K562 (cell line): ENCODE measurements around the gene FSHR. TPM values are rescaled to one million over a fixed set of nuclear protein-coding genes. Genes with fewer than 3 reads are reported as not detected.

Experiments used
- ATAC-seq: fragments of 200-7000 bp; cut with Tn5 transposase; 3 replicates; pipeline ENCODE4 v1.9.1; 2020; ENCODE audit warnings: moderate library complexity
- BruUV-seq: library from RNA; stranded (reverse); fragments of 400-500 nt; replicated peaks from 2 replicates; lab custom pipeline; 2021; lab: Mats Ljungman, UMichigan
- CTCF ChIA-PET: fragments of 300-600 bp; formaldehyde crosslinking; extraction: SDS; loops from one replicate; lab custom pipeline; 2021; ENCODE audit warnings: low intra/inter-chr PET ratio; lab: Yijun Ruan, JAX
- POLR2A ChIA-PET: fragments of 300-600, 350-650 bp; sonication (Branson Sonifier 250); formaldehyde crosslinking; extraction: SDS; loops from one replicate; lab custom pipeline; 2021; ENCODE audit warnings: antibody characterized with exemption, inconsistent platforms; lab: Yijun Ruan, JAX
- DNase-seq, 4 experiments: peaks; one replicate each; pipeline versions ENCODE4 v3.0.0 to v3.0.0-alpha.2; 2011 to 2018; ENCODE audit warnings: low spot score in 3 of 4, mixed read lengths in 3 of 4; ENCODE audit errors: extremely low read depth in 1 of 4
- FAIRE-seq: peaks from 2 replicates; lab custom pipeline; 2011; peaks lifted over from hg19 to GRCh38; lab: Jason Lieb, UNC
- H2AFZ ChIP-seq: 2 replicates; pipeline ENCODE4 v1.6.0; 2011; ENCODE audit warnings: low read depth, low read length, control low read depth, inconsistent platforms
- H3K27ac ChIP-seq: fragments of 200-600 bp; 3 replicates; pipeline ENCODE4 v1.8.0; 2011; ENCODE audit warnings: low read depth, mild to moderate bottlenecking, control low read depth, inconsistent platforms, low read length, moderate library complexity, mixed read lengths; ENCODE audit errors: extremely low read depth
- H3K27me3 ChIP-seq, 2 experiments: fragments of 300-600 bp in 1 of 2; 2 replicates in 1 of 2; 3 replicates in 1 of 2; pipeline versions ENCODE4 v1.6.0 to v1.8.0; 2011; ENCODE audit warnings: inconsistent platforms in 2 of 2, low read length in 2 of 2, mild to moderate bottlenecking in 1 of 2, mixed read lengths in 1 of 2, moderate library complexity in 1 of 2; ENCODE audit not compliant: control insufficient read depth in 2 of 2, insufficient read depth in 2 of 2
- H3K36me3 ChIP-seq: fragments of 300-600 bp; 3 replicates; pipeline ENCODE4 v1.8.0; 2011; ENCODE audit warnings: mild to moderate bottlenecking, low read length, inconsistent platforms; ENCODE audit not compliant: control insufficient read depth, insufficient read depth
- H3K4me1 ChIP-seq, 2 experiments: fragments of 200-600 bp in 1 of 2; replicated peaks in 1 of 2; 2 replicates in 1 of 2; 3 replicates in 1 of 2; pipeline versions ENCODE4 v1.5.1 to v1.8.0; 2011; ENCODE audit warnings: inconsistent platforms in 2 of 2, low read length in 2 of 2, mild to moderate bottlenecking in 1 of 2, mixed read lengths in 1 of 2, moderate library complexity in 1 of 2; ENCODE audit not compliant: control insufficient read depth in 2 of 2, insufficient read depth in 2 of 2
- H3K4me2 ChIP-seq: 2 replicates; pipeline ENCODE4 v1.6.1; 2011; ENCODE audit warnings: low read length, control low read depth, inconsistent platforms, mixed read lengths; ENCODE audit not compliant: insufficient read depth
- H3K4me3 ChIP-seq: fragments of 200-600 bp; sonication (generic), shearing (Covaris generic); 2 replicates; pipeline ENCODE4 v1.5.1; 2016; ENCODE audit warnings: control low read depth, inconsistent platforms
- H3K79me2 ChIP-seq: fragments of 200-600 bp; 3 replicates; pipeline ENCODE4 v1.8.0; 2011; ENCODE audit warnings: low read length, inconsistent platforms; ENCODE audit not compliant: control insufficient read depth, insufficient read depth
- H3K9ac ChIP-seq, 2 experiments: 2 replicates each; pipeline versions ENCODE4 v1.6.0 to v1.6.1; 2011; ENCODE audit warnings: low read depth in 2 of 2, low read length in 2 of 2, control low read depth in 1 of 2, inconsistent platforms in 1 of 2, mild to moderate bottlenecking in 1 of 2, mixed read lengths in 1 of 2; ENCODE audit not compliant: insufficient read depth in 1 of 2
- H3K9me1 ChIP-seq: one replicate; pipeline ENCODE4 v1.6.0; 2011; ENCODE audit warnings: inconsistent platforms, mild to moderate bottlenecking, low read length, moderate library complexity; ENCODE audit not compliant: control insufficient read depth, insufficient read depth
- H3K9me3 ChIP-seq: replicated peaks from 2 replicates; pipeline ENCODE4 v1.5.1; 2011; ENCODE audit warnings: low read depth, low read length, inconsistent platforms; ENCODE audit not compliant: control insufficient read depth, insufficient read depth
- H4K20me1 ChIP-seq: replicated peaks from 2 replicates; pipeline ENCODE4 v1.6.1; 2011; ENCODE audit warnings: low read length, inconsistent platforms, mixed read lengths; ENCODE audit not compliant: control insufficient read depth, insufficient read depth
- CXXC5 ChIP-seq: fragments of 250-450 bp; sonication (Bioruptor Pico); IDR thresholded peaks from 2 replicates; pipeline ENCODE4 v1.8.0; 2022; ENCODE audit warnings: inconsistent platforms, mild to moderate bottlenecking, moderate library complexity
- ELF1 ChIP-seq: fragments of 200-800 bp; sonication (Bioruptor generic); IDR thresholded peaks from 2 replicates; pipeline ENCODE4 v1.6.1; 2016; ENCODE audit warnings: missing genetic modification characterization, missing compliant biosample characterization
- FOSL1 ChIP-seq: fragments of 200-800 bp; sonication (Bioruptor generic); conservative IDR thresholded peaks from 2 replicates; pipeline ENCODE4 v1.6.1; 2016; ENCODE audit warnings: missing genetic modification characterization, missing compliant biosample characterization
- HNRNPH1 ChIP-seq: fragments of 200-400 bp; formaldehyde crosslinking; optimal IDR thresholded peaks from 2 replicates; pipeline ENCODE3; 2017; ENCODE audit warnings: low read depth, mild to moderate bottlenecking, low read length, moderate library complexity
- KLF16 ChIP-seq: IDR thresholded peaks from 2 replicates; pipeline ENCODE4 v1.6.1; 2016; ENCODE audit warnings: antibody characterized with exemption
- POLR2B ChIP-seq: fragments of 450-650 bp; IDR thresholded peaks from 2 replicates; pipeline ENCODE4 v1.6.1; 2018; ENCODE audit warnings: low read depth; ENCODE audit not compliant: partially characterized antibody
- POLR2G ChIP-seq: fragments of 200-400 bp; formaldehyde crosslinking; IDR thresholded peaks from 2 replicates; pipeline ENCODE4 v1.6.1; 2017; ENCODE audit warnings: low read depth, mild to moderate bottlenecking, antibody characterized with exemption, low read length, moderate library complexity
- RBBP5 ChIP-seq: fragments of 200-600 bp; sonication (generic); IDR thresholded peaks from 2 replicates; pipeline ENCODE4 v1.6.1; 2012; ENCODE audit warnings: borderline replicate concordance, mild to moderate bottlenecking, low read length, control low read depth, inconsistent platforms; ENCODE audit not compliant: insufficient read depth, poor library complexity, severe bottlenecking
- RBM15 ChIP-seq: fragments of 200-400 bp; formaldehyde crosslinking; IDR thresholded peaks from 2 replicates; pipeline ENCODE4 v1.6.1; 2018; ENCODE audit warnings: mild to moderate bottlenecking, low read length, moderate library complexity; ENCODE audit not compliant: insufficient read depth
- RREB1 ChIP-seq: fragments of 250-450 bp; sonication (Bioruptor Pico); IDR thresholded peaks from 2 replicates; pipeline ENCODE4 v1.4.0; 2020
- TBP ChIP-seq: optimal IDR thresholded peaks from 2 replicates; pipeline ENCODE3; 2011; ENCODE audit warnings: low read depth, low read length, improper control_type of control experiment
- ZFX ChIP-seq: sonication (generic); formaldehyde crosslinking; IDR thresholded peaks from 2 replicates; pipeline ENCODE4 v1.8.0; 2022; ENCODE audit warnings: mild to moderate bottlenecking, missing genetic modification reagents, moderate library complexity
- WGBS: fragments of 100-300 bp; shearing (Covaris generic); methylation state at CpG from one replicate; pipeline ENCODE4 v1.1.6; 2016; ENCODE audit warnings: low coverage, mixed read lengths; ENCODE audit not compliant: insufficient coverage; ENCODE audit errors: missing lambda C conversion rate; 5-methylcytosine and 5-hydroxymethylcytosine counted together
- in situ Hi-C: fragments of 300-500 bp; cut with MboI; formaldehyde crosslinking; loops from 4 replicates; pipeline ENCODE4 v1.15.0; 2018; ENCODE audit warnings: inconsistent platforms, mixed read lengths
- intact Hi-C: fragments of 100-400 bp; cut with micrococcal nuclease; formaldehyde crosslinking; loops from 2 replicates; pipeline ENCODE4 v1.14.2; 2022
- polyA plus RNA-seq, 8 experiments: library from polyadenylated mRNA; depleted of rRNA in 4 of 8; stranded (reverse) in 5 of 8; unstranded in 3 of 8; fragments of >200 nt; fragmentation: Nextera tagmentation in 2 of 8; fragmentation: Illumina TruSeq in 1 of 8; extraction: Ambion mirVana in 2 of 8; extraction: Trizol in 1 of 8; gene quantifications; 2 replicates each; pipeline versions ENCODE4 v1.2.1 to v1.2.3, GENCODE V29; 2011 to 2014; ENCODE audit warnings: inconsistent platforms in 1 of 8, missing spikeins in 1 of 8
- total RNA-seq, 7 experiments: library from RNA; depleted of rRNA in 6 of 7; stranded (reverse); fragments of >200 nt in 6 of 7; fragmentation: Illumina TruSeq in 2 of 7; extraction: Trizol in 2 of 7; gene quantifications; 2 replicates each; pipeline versions ENCODE4 v1.2.1 to v1.2.3, GENCODE V29; 2011 to 2021; ENCODE audit warnings: low replicate concordance in 1 of 7
- TF ChIP-seq, protein P1 (sequence below): fragments of 450-650 bp; IDR thresholded peaks from 2 replicates; pipeline ENCODE4 v1.6.1; 2017; ENCODE audit warnings: antibody characterized with exemption
- TF ChIP-seq, protein P2 (sequence below), 2 experiments: fragments of 250-450 bp in 1 of 2; fragments of 450-650 bp in 1 of 2; sonication (Bioruptor Pico) in 1 of 2; IDR thresholded peaks; 2 replicates each; pipeline versions ENCODE4 v1.6.1 to v1.8.0; 2016 to 2021; ENCODE audit warnings: mild to moderate bottlenecking in 2 of 2, moderate library complexity in 2 of 2, missing compliant biosample characterization in 1 of 2, missing genetic modification characterization in 1 of 2

The FSHR gene
- total and polyA plus RNA-seq, 9 of the 15 experiments (the other 6 are each of a cell fraction or from before 2014, with no cell fraction given), result not detected

DNA sequence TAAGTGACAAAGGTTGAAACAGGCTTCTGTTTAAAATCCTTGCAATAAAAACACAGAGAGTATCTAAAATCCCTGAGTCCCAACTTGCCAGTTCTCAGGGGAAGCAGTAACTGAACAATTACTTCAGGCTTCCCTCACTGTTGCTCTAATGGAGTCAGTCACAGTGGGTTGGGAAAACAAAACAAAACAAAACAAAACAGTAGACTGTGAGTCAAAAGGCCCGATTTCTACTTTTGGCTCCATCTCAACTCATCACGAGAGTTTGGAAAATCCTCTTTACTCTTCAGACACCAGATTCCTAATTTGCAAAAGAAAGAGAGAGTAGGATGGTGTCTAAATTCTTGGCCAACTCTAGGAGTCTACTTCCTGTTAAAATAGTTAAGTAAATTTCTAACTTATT lies 1.1 kb downstream of the FSHR start:
- H4K20me1 ChIP-seq, result no peaks in the 10 kb centered on the region
- POLR2A ChIA-PET, result no interaction called here
- in situ Hi-C loops, result no loop called here
- no peaks in the 10 kb centered on the region for H3K79me2 ChIP-seq
- H2AFZ ChIP-seq, result no peak overlapping the region
- ATAC-seq (no peak), FAIRE-seq (no peak), DNase-seq (no peak)
- H3K9me1 ChIP-seq, result no peaks in the 10 kb centered on the region
- no peaks in the 10 kb centered on the region for H3K9me3 ChIP-seq
- H3K9ac ChIP-seq, result no peak overlapping the region
- CTCF ChIA-PET, result no interaction called here
- H3K4me2 ChIP-seq, result no peak overlapping the region
- no peaks in the 10 kb centered on the region for H3K36me3 ChIP-seq
- TF ChIP-seq CXXC5 (CRISPR knock-in tag) (no peak), RREB1 (CRISPR knock-in tag) (no peak), KLF16 (no peak), TBP (no peak), ZFX (CRISPR knock-in tag) (no peak), ELF1 (no peak), POLR2G (no peak), POLR2B (no peak), RBBP5 (no peak), FOSL1 (no peak), HNRNPH1 (no peak), RBM15 (no peak)
- TF ChIP-seq, protein P1, sequence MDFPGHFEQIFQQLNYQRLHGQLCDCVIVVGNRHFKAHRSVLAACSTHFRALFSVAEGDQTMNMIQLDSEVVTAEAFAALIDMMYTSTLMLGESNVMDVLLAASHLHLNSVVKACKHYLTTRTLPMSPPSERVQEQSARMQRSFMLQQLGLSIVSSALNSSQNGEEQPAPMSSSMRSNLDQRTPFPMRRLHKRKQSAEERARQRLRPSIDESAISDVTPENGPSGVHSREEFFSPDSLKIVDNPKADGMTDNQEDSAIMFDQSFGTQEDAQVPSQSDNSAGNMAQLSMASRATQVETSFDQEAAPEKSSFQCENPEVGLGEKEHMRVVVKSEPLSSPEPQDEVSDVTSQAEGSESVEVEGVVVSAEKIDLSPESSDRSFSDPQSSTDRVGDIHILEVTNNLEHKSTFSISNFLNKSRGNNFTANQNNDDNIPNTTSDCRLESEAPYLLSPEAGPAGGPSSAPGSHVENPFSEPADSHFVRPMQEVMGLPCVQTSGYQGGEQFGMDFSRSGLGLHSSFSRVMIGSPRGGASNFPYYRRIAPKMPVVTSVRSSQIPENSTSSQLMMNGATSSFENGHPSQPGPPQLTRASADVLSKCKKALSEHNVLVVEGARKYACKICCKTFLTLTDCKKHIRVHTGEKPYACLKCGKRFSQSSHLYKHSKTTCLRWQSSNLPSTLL, result no peak
- TF ChIP-seq, protein P2, sequence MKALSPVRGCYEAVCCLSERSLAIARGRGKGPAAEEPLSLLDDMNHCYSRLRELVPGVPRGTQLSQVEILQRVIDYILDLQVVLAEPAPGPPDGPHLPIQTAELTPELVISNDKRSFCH (CRISPR knock-in tag; IDR thresholded peaks at IDR 0.05), result no peak
- TF ChIP-seq, protein P2 (tag; IDR thresholded peaks at IDR 0.05), result no peak
- 0% methylated on average over 2 of the region's 2 CpGs for WGBS
- no peak overlapping the region for H3K4me3 ChIP-seq
- BruUV-seq, result no TSS peak
- H3K4me1 ChIP-seq, result no peaks in the 10 kb centered on the region
- no peak overlapping the region for H3K27ac ChIP-seq
- H3K27me3 ChIP-seq, result no peaks in the 10 kb centered on the region
- intact Hi-C loops, result no loop called here
